ENCODE measurements around the gene ZBTB24.

ZBTB24 gene

GRCh38 chr6:109475625-109476024 lies 7.4 kb downstream of the ZBTB24 start:
- Histone ChIP-seq H3K9ac (no peak overlapping the region), H3K27me3 (ENCODE audit: control insufficient read depth, insufficient read depth, low read length) (no peaks in the 10 kb centered on the region), H3K4me3 (ENCODE audit: low read depth, low read length) (no peak overlapping the region), H3K79me2 (peaks cover 20% of the 10 kb centered on the region), H3K27ac (no peak overlapping the region), H3K4me2 (ENCODE audit: low read length) (no peak overlapping the region), H2AFZ (no peak overlapping the region), H3K4me1 (peaks cover 9% of the 10 kb centered on the region), H3K36me3 (ENCODE audit: control insufficient read depth, insufficient read depth, low read length) (no peaks in the 10 kb centered on the region), H3K9me3 (ENCODE audit: control insufficient read depth, low read length) (no peaks in the 10 kb centered on the region)
- TF ChIP-seq CTCF (IDR thresholded peaks at IDR 0.05) = no peak

GRCh38 chr6:109474995-109475394 lies 8.0 kb downstream of the ZBTB24 start:
- no peak for TF ChIP-seq CTCF (IDR thresholded peaks at IDR 0.05)
- Histone ChIP-seq H3K4me2 (ENCODE audit: low read length) (no peak overlapping the region), H3K9me3 (ENCODE audit: control insufficient read depth, low read length) (no peaks in the 10 kb centered on the region), H3K79me2 (peaks cover 18% of the 10 kb centered on the region), H3K27me3 (ENCODE audit: control insufficient read depth, insufficient read depth, low read length) (no peaks in the 10 kb centered on the region), H3K27ac (no peak overlapping the region), H3K4me3 (ENCODE audit: low read depth, low read length) (no peak overlapping the region), H3K4me1 (peaks cover 6% of the 10 kb centered on the region), H2AFZ (no peak overlapping the region), H3K36me3 (ENCODE audit: control insufficient read depth, insufficient read depth, low read length) (no peaks in the 10 kb centered on the region), H3K9ac (no peak overlapping the region)

- H3K9me3 ChIP-seq (ENCODE audit: control insufficient read depth, low read length) = no peaks in the 10 kb centered on the region
- H3K9ac ChIP-seq = no peak overlapping the region
- TF ChIP-seq CTCF (IDR thresholded peaks at IDR 0.05) = no peak
- no peak overlapping the region for H3K27ac ChIP-seq
- H2AFZ ChIP-seq = no peak overlapping the region
- no peak overlapping the region for H3K4me2 ChIP-seq (ENCODE audit: low read length)
- H3K4me3 ChIP-seq (ENCODE audit: low read depth, low read length) = no peak overlapping the region
- peaks cover 12% of the 10 kb centered on the region for H3K79me2 ChIP-seq
- H3K36me3 ChIP-seq (ENCODE audit: control insufficient read depth, insufficient read depth, low read length) = no peaks in the 10 kb centered on the region
- no peaks in the 10 kb centered on the region for H3K4me1 ChIP-seq
- H3K27me3 ChIP-seq (ENCODE audit: control insufficient read depth, insufficient read depth, low read length) = no peaks in the 10 kb centered on the region
Observed at GRCh38 chr6:109473120-109473519, 9.9 kb downstream of the ZBTB24 start.

DNA sequence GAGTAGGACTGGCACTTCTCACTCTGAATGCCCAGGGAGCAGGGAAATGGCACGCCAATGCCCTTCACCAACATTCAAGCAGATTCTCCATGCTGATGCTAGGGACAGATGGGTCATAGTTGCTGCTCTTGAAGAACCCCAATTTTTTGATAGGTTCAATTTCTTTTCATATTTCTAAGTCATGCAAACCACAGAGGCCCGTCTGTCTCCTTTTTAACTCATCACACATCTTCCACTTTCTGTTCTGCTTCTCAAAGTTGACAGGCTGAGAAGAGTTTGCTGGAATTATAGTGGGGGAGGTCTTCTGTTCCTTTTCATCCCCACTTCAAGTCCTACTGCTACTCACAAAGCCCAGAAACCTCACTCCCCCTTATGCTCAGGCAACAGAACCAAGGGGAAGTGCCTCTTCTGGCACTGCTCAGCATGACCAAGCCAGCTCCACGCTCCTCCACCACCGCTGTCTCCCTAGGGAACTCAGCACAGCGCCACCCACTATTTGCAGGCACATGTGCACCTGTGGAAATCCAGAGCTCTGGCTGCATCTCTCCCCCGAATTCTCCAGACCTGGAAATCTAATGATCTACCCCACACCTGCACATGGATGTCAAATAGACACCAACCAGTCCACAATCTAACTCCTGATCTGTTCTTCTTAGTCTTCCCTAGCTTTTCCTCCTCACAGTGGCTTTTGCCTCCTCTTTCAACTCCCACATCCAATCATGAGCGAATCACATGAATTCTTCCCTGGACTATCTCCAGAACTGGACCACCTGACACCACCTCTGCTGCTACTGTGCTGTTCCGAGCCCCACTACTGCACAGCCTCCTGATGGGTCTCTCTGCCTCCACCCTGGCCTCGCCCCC lies 10.7 kb downstream of the ZBTB24 start:
- H3K27me3 ChIP-seq (ENCODE audit: control insufficient read depth, insufficient read depth, low read length) = no peaks in the 10 kb centered on the region
- H3K4me1 ChIP-seq = no peaks in the 10 kb centered on the region
- no peak overlapping the region for H3K9ac ChIP-seq
- no peak for TF ChIP-seq CTCF (IDR thresholded peaks at IDR 0.05)
- H3K36me3 ChIP-seq (ENCODE audit: control insufficient read depth, insufficient read depth, low read length) = no peaks in the 10 kb centered on the region
- H3K9me3 ChIP-seq (ENCODE audit: control insufficient read depth, low read length) = no peaks in the 10 kb centered on the region
- H2AFZ ChIP-seq = no peak overlapping the region
- H3K79me2 ChIP-seq = peaks cover 8% of the 10 kb centered on the region
- no peak overlapping the region for H3K4me2 ChIP-seq (ENCODE audit: low read length)
- H3K27ac ChIP-seq = no peak overlapping the region
- no peak overlapping the region for H3K4me3 ChIP-seq (ENCODE audit: low read depth, low read length)
